Embryonic facial prominence (tissue), 1 donor: ENCODE data around the gene FASTK.
"Not testable (repeated sequence)": the region's sequence is repeated elsewhere in the genome, so short reads cannot be mapped to it uniquely, and the experiment has no call there.

Experiments used
- DNase-seq: peaks from one replicate; pipeline ENCODE4 v3.0.0-alpha.2; 2016; ENCODE audit errors: extremely low spot score

FASTK gene

DNA sequence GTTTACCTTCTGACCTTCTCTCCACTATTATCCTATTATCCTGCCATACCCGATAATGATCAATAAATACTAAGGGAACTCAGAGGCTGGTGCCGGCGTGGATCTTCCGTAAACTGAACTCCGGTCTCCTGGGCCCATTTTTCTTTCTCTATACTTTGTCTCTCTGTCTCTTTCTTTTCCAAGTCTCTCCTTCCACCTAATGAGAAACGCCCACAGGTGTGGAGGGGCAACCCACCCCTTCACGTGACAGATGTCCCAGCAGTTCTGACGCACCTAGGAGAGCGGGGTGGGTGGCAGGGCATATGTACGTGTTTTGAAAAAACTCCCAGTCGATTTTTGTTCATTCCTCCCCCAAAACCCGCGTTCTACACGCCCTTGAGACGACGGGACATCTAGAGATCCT is 52.9 kb downstream of the FASTK start:
- DNase-seq, result not testable (repeated sequence)

DNA sequence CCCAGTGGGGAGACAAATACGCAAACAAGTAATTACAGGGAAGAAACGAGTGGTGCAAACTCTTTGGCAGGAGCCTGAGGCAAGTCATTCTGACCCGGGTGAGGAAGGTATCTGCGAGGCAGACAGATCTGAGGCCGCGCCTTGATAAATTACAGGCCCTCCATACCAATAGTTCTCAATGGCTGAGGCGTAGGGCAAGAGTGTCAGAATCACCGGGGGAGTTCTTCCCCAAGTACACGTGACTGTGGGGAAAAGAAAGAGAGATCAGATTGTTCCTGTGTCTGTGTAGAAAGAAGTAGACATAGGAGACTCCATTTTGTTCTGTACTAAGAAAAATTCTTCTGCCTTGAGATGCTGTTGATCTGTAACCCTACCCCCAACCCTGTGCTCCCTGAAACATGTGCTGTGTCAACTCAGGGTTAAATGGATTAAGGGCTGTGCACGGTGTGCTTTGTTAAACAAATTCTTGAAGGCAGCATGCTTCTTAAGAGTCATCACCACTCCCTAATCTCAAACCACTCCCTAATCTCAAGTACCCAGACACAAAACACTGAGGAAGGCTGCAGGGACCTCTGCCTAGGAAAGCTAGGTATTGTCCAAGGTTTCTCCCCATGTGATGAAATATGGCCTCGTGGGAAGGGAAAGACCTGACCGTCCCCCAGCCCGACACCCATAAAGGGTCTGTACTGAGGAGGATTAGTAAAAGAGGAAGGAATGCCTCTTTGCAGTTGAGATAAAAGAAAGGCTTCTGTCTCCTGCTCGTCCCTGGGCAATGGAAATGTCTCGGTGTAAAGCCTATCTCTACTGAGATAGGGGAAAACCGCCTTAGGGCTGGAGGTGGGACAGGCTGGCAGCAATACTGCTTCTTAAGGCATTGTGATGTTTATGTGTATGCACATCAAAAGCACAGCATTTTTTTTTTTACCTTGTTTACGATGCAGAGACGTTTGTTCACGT is 53.6 kb downstream of the FASTK start:
- not testable (repeated sequence) for DNase-seq
